GM12878 (cell line): ENCODE data around the gene DENND6A. TPM values are rescaled to one million over a fixed set of nuclear protein-coding genes. Genes with fewer than 3 reads are reported as not detected.

ENCODE experiments used
- ATAC-seq: fragments of 200-7000 bp; cut with Tn5 transposase; 3 replicates; pipeline ENCODE4 v1.9.1; 2020; ENCODE audit warnings: mild to moderate bottlenecking, moderate library complexity
- BruUV-seq: library from RNA; stranded (reverse); fragments of 400-500 nt; replicated peaks from 2 replicates; lab custom pipeline; 2021; lab: Mats Ljungman, UMichigan
- CTCF ChIA-PET: fragments of 300-600 bp; sonication (Branson Sonifier 250); formaldehyde crosslinking; extraction: SDS; loops from one replicate; lab custom pipeline; 2021; ENCODE audit warnings: inconsistent platforms; lab: Yijun Ruan, JAX
- POLR2A ChIA-PET: fragments of 350-600 bp; formaldehyde crosslinking; extraction: SDS; loops from one replicate; lab custom pipeline; 2021; ENCODE audit warnings: inconsistent platforms; lab: Charles Lee
- RAD21 ChIA-PET: fragments of 300-600 bp; sonication (Branson Sonifier 250); formaldehyde crosslinking; loops from one replicate; lab custom pipeline; 2023; ENCODE audit warnings: antibody characterized with exemption; ENCODE audit not compliant: unreplicated experiment; lab: Charles Lee
- SMC1A ChIA-PET: fragments of 300-600 bp; sonication (Branson Sonifier 250); formaldehyde crosslinking; loops from one replicate; lab custom pipeline; 2023; ENCODE audit not compliant: unreplicated experiment, uncharacterized antibody; lab: Charles Lee
- DNase-seq: peaks from one replicate; pipeline ENCODE4 v3.0.0-alpha.2; 2011; ENCODE audit warnings: low read depth, low spot score
- FAIRE-seq: peaks from 3 replicates; lab custom pipeline; 2011; peaks lifted over from hg19 to GRCh38; lab: Jason Lieb, UNC
- H2AFZ ChIP-seq: 2 replicates; pipeline ENCODE4 v1.6.0; 2011; ENCODE audit warnings: low read depth, low read length, control low read depth; ENCODE audit not compliant: control insufficient read depth
- H3K27ac ChIP-seq: 2 replicates; pipeline ENCODE4 v1.5.1; 2011; ENCODE audit warnings: control low read depth; ENCODE audit not compliant: control insufficient read depth, insufficient read depth
- H3K27me3 ChIP-seq, 2 experiments: replicated peaks in 1 of 2; 2 replicates each; pipeline versions ENCODE4 v1.6.0 to v1.6.1; 2011; ENCODE audit warnings: low read length in 1 of 2; ENCODE audit not compliant: control insufficient read depth in 2 of 2, insufficient read depth in 2 of 2
- H3K36me3 ChIP-seq, 2 experiments: 2 replicates each; pipeline ENCODE4 v1.5.1; 2011; ENCODE audit warnings: low read length in 1 of 2; ENCODE audit not compliant: control insufficient read depth in 2 of 2, insufficient read depth in 2 of 2
- H3K4me1 ChIP-seq: 2 replicates; pipeline ENCODE4 v1.6.1; 2011; ENCODE audit warnings: mild to moderate bottlenecking, low read length, moderate library complexity, mixed read lengths; ENCODE audit not compliant: control insufficient read depth, insufficient read depth
- H3K4me2 ChIP-seq: 2 replicates; pipeline ENCODE4 v1.6.0; 2011; ENCODE audit warnings: control low read depth; ENCODE audit not compliant: control insufficient read depth, insufficient read depth
- H3K4me3 ChIP-seq: fragments of 200-600 bp; sonication (generic); 2 replicates; pipeline ENCODE4 v1.5.1; 2016
- H3K79me2 ChIP-seq: 2 replicates; pipeline ENCODE4 v1.6.0; 2011; ENCODE audit warnings: low read length; ENCODE audit not compliant: control insufficient read depth, insufficient read depth
- H3K9ac ChIP-seq: 2 replicates; pipeline ENCODE4 v1.8.0; 2011; ENCODE audit warnings: low read length, control low read depth, mixed read lengths; ENCODE audit not compliant: control insufficient read depth, insufficient read depth
- H3K9me3 ChIP-seq: replicated peaks from 3 replicates; pipeline ENCODE4 v1.5.1; 2011; ENCODE audit warnings: mild to moderate bottlenecking, low read length; ENCODE audit not compliant: control insufficient read depth, insufficient read depth
- H4K20me1 ChIP-seq: 2 replicates; pipeline ENCODE4 v1.6.0; 2011; ENCODE audit not compliant: control insufficient read depth, insufficient read depth
- ATF7 ChIP-seq: fragments of 450-650 bp; IDR thresholded peaks from 2 replicates; pipeline ENCODE4 v1.6.1; 2016; ENCODE audit warnings: low read depth, mild to moderate bottlenecking
- KLF5 ChIP-seq: fragments of 450-650 bp; IDR thresholded peaks from 2 replicates; pipeline ENCODE4 v1.6.1; 2014; ENCODE audit warnings: mild to moderate bottlenecking; ENCODE audit not compliant: partially characterized antibody
- MTA2 ChIP-seq: fragments of 450-650 bp; IDR thresholded peaks from 2 replicates; pipeline ENCODE4 v1.6.1; 2016; ENCODE audit warnings: low read depth, mild to moderate bottlenecking, moderate library complexity
- MXI1 ChIP-seq: fragments of 150-350 bp; IDR thresholded peaks from 2 replicates; pipeline ENCODE4 v1.6.1; 2011; ENCODE audit warnings: low read depth, mild to moderate bottlenecking, inconsistent platforms, low read length, improper control_type of control experiment
- NFYA ChIP-seq: IDR thresholded peaks from 2 replicates; pipeline ENCODE4 v1.6.1; 2011; ENCODE audit warnings: low read depth, mild to moderate bottlenecking, low read length, improper control_type of control experiment, borderline replicate concordance
- RAD51 ChIP-seq: fragments of 450-650 bp; IDR thresholded peaks from 2 replicates; pipeline ENCODE4 v1.6.1; 2016; ENCODE audit warnings: moderate library complexity, mild to moderate bottlenecking, inconsistent platforms
- SMAD1 ChIP-seq: fragments of 450-650 bp; IDR thresholded peaks from 2 replicates; pipeline ENCODE4 v1.6.1; 2018; ENCODE audit warnings: mild to moderate bottlenecking, low read depth; ENCODE audit not compliant: partially characterized antibody
- TCF7 ChIP-seq: IDR thresholded peaks from 2 replicates; pipeline ENCODE4 v1.6.1; 2014; ENCODE audit warnings: antibody characterized with exemption, borderline replicate concordance
- WGBS: methylation state at CpG from one replicate; pipeline ENCODE4 v1.1.6; 2016; ENCODE audit warnings: low lambda C conversion rate; ENCODE audit not compliant: insufficient replicate concordance, insufficient coverage; ENCODE audit errors: missing lambda C conversion rate; 5-methylcytosine and 5-hydroxymethylcytosine counted together
- in situ Hi-C: fragments of 300-500 bp; cut with MboI; formaldehyde crosslinking; loops from 9 replicates; pipeline ENCODE4 v1.14.3; 2018; ENCODE audit warnings: mixed read lengths
- intact Hi-C: fragments of 100-400 bp; cut with micrococcal nuclease; formaldehyde crosslinking; loops from one replicate; pipeline ENCODE4 v1.14.2; 2022; ENCODE audit not compliant: unreplicated experiment
- polyA plus RNA-seq, 11 experiments: library from polyadenylated mRNA; depleted of rRNA in 4 of 11; unstranded in 6 of 11; stranded (reverse) in 5 of 11; fragments of >200 nt; fragmentation: Nextera tagmentation in 4 of 11; fragmentation: Illumina TruSeq in 1 of 11; extraction: Ambion mirVana in 4 of 11; extraction: Trizol in 1 of 11; gene quantifications; 1 replicate in 1 of 11; 2 replicates in 10 of 11; pipeline versions ENCODE4 v1.2.1 to v1.2.3, GENCODE V29; 2011 to 2016; ENCODE audit warnings: inconsistent platforms in 2 of 11, missing spikeins in 2 of 11, low read depth in 1 of 11
- total RNA-seq, 4 experiments: library from RNA; depleted of rRNA in 3 of 4; stranded (reverse); fragments of >200 nt in 3 of 4; fragmentation: Illumina TruSeq in 1 of 4; extraction: Trizol in 1 of 4; gene quantifications; 2 replicates each; pipeline versions ENCODE4 v1.2.1 to v1.2.3, GENCODE V29; 2013 to 2021

The DENND6A gene
- total and polyA plus RNA-seq, 10 of the 15 experiments (the other 5 are each of a cell fraction or from before 2014, with no cell fraction given) = 1.8 to 15.3 (median 10.3) TPM

DNA sequence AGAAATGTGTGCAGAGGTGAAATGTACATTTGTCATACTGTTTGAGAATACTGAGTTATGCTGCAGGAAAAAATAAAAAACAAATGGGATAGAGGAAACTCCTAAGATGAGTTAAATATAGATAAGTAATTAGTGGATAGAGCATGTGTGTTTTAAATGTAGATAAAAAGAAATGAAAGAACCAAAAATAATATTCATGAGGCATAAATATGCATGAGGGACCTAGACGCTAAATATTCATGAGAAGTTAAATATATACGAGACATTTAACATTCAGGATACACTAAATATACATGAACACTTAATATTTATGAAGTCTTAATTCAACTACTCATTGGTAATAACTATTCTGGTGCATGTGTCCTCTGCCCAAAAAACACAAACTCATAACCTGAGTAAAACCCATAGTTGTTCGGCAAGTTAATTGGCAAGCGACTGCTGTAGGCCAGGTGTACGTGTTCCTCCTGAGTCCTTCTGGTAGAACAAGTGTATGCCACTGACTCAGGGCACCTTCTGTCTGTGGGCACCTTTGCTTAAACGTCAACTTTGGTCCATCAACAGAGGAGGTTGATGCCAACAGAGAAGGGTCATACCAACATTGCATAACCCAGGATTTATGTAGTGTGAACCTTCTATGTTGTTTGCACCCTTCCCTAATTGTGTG lies 24.5 kb upstream of the DENND6A start (continued):
- no peak for TF ChIP-seq NFYA

DNA sequence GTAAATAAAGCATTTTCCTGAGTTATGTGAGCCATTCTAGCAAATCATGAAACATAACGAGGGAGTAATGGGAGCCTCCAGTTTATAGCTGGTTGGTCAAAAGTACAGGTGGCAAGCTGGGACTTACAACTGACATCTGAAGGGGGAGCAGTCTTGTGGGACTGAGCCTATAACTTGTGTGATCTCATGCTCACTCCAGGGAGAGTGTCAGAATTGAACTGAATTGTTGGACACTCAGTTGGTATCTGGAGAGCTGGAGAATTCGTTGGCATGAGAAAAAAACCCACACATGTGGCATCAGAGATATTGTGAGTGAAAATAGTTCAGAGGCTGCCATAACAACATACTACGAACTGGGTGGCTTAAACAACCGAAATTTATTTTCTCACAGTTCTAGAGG lies 22.8 kb upstream of the DENND6A start:
- CTCF ChIA-PET = no interaction called here
- Histone ChIP-seq H2AFZ (no peak overlapping the region; the same call in 1 of the 2 replicates), H3K36me3 (no peaks in the 10 kb centered on the region), H3K27me3 (no peaks in the 10 kb centered on the region), H3K4me3 (no peak overlapping the region), H3K4me2 (no peak overlapping the region), H3K9me3 (no peaks in the 10 kb centered on the region), H3K79me2 (no peaks in the 10 kb centered on the region), H3K9ac (no peak overlapping the region), H3K27ac (no peak overlapping the region), H3K4me1 (no peaks in the 10 kb centered on the region), H4K20me1 (no peaks in the 10 kb centered on the region)
- no peak for DNase-seq
- BruUV-seq = no TSS peak
- TF ChIP-seq KLF5 (no peak), MTA2 (no peak), TCF7 (no peak), MXI1 (no peak), RAD51 (no peak), SMAD1 (no peak), ATF7 (no peak)
- POLR2A ChIA-PET = no interaction called here
- SMC1A ChIA-PET = interaction anchor here (1.1 kb wide), 1 partner anchor 125 kb away, joined by 3 read pairs; no protein-coding TSS in a partner anchor
- in situ Hi-C loops = no loop called here
- 46% methylated on average over 4 of the region's 4 CpGs for WGBS
- RAD21 ChIA-PET = no interaction called here
- intact Hi-C loops = no loop called here
- FAIRE-seq = no peak
- no peak for ATAC-seq
